ENCODE measurements around the gene PEAR1. TPM values are rescaled to one million over a fixed set of nuclear protein-coding genes. Genes with fewer than 3 reads are reported as not detected.
A peak's percentile ranks its signal among the peaks of the same experiment; 100 is the strongest.

PEAR1 gene
- total RNA-seq, 6 experiments from 2014 or later, result 3.2 to 23.6 (median 20.2) TPM

- Mint-ChIP-seq H3K27me3 (ENCODE audit: insufficient read depth) (peaks cover 56% of the 10 kb centered on the region), H3K27ac (no peak overlapping the region), H3K4me3 (no peak overlapping the region), H3K9me3 (no peaks in the 10 kb centered on the region), H3K36me3 (ENCODE audit: low read depth) (no peaks in the 10 kb centered on the region), H3K4me1 (ENCODE audit: low read depth) (no peaks in the 10 kb centered on the region)
- DNase-seq, result no peak
- no peak for TF ChIP-seq CTCF (IDR thresholded peaks at IDR 0.05)
Observed at GRCh38 chr1:156882543-156882942, 11.0 kb upstream of the PEAR1 start.

- DNase-seq, result no peak
- TF ChIP-seq CTCF (IDR thresholded peaks at IDR 0.05), result no peak
- Mint-ChIP-seq H3K9me3 (no peaks in the 10 kb centered on the region), H3K36me3 (ENCODE audit: low read depth) (no peaks in the 10 kb centered on the region), H3K27me3 (ENCODE audit: insufficient read depth) (peaks cover 51% of the 10 kb centered on the region), H3K27ac (no peak overlapping the region), H3K4me3 (no peak overlapping the region), H3K4me1 (ENCODE audit: low read depth) (no peaks in the 10 kb centered on the region)
Observed at GRCh38 chr1:156883919-156884318, 9.6 kb upstream of the PEAR1 start.

- no peak overlapping the region for H3K4me3 Mint-ChIP-seq
- H3K9me3 Mint-ChIP-seq, result no peaks in the 10 kb centered on the region
- no peak overlapping the region for H3K27ac Mint-ChIP-seq
- DNase-seq, result no peak
- H3K36me3 Mint-ChIP-seq (ENCODE audit: low read depth), result no peaks in the 10 kb centered on the region
- peaks cover 47% of the 10 kb centered on the region for H3K27me3 Mint-ChIP-seq (ENCODE audit: insufficient read depth)
- H3K4me1 Mint-ChIP-seq (ENCODE audit: low read depth), result no peaks in the 10 kb centered on the region
- no peak for TF ChIP-seq CTCF (IDR thresholded peaks at IDR 0.05)
Observed at GRCh38 chr1:156884560-156885184, 8.8 kb upstream of the PEAR1 start.

GRCh38 chr1:156885314-156885713 lies 8.2 kb upstream of the PEAR1 start:
- Mint-ChIP-seq H3K27me3 (ENCODE audit: insufficient read depth) (peaks cover 43% of the 10 kb centered on the region), H3K27ac (no peak overlapping the region), H3K4me3 (no peak overlapping the region), H3K9me3 (no peaks in the 10 kb centered on the region), H3K36me3 (ENCODE audit: low read depth) (no peaks in the 10 kb centered on the region), H3K4me1 (ENCODE audit: low read depth) (no peaks in the 10 kb centered on the region)
- peak; percentile 19 for DNase-seq
- no peak for TF ChIP-seq CTCF (IDR thresholded peaks at IDR 0.05)

GRCh38 chr1:156885880-156886355 lies 7.6 kb upstream of the PEAR1 start:
- Mint-ChIP-seq H3K27me3 (ENCODE audit: insufficient read depth) (peaks cover 36% of the 10 kb centered on the region), H3K36me3 (ENCODE audit: low read depth) (no peaks in the 10 kb centered on the region), H3K27ac (no peak overlapping the region), H3K9me3 (no peaks in the 10 kb centered on the region), H3K4me1 (ENCODE audit: low read depth) (no peaks in the 10 kb centered on the region), H3K4me3 (no peak overlapping the region)
- no peak for DNase-seq
- no peak for TF ChIP-seq CTCF (IDR thresholded peaks at IDR 0.05)

Measured in HFFc6 (cell line).